GM19025 (cell line): Measurements from ENCODE around the gene DUSP14.
"Not testable (repeated sequence)": the region's sequence is repeated elsewhere in the genome, so short reads cannot be mapped to it uniquely, and the experiment has no call there.

Experiments
- ATAC-seq: cut with Tn5 transposase; IDR thresholded peaks from one replicate; pipeline ENCODE4 v1.9.1; 2021; ENCODE audit warnings: mild to moderate bottlenecking, low read depth, moderate library complexity; ENCODE audit not compliant: unreplicated experiment

Gene DUSP14

DNA sequence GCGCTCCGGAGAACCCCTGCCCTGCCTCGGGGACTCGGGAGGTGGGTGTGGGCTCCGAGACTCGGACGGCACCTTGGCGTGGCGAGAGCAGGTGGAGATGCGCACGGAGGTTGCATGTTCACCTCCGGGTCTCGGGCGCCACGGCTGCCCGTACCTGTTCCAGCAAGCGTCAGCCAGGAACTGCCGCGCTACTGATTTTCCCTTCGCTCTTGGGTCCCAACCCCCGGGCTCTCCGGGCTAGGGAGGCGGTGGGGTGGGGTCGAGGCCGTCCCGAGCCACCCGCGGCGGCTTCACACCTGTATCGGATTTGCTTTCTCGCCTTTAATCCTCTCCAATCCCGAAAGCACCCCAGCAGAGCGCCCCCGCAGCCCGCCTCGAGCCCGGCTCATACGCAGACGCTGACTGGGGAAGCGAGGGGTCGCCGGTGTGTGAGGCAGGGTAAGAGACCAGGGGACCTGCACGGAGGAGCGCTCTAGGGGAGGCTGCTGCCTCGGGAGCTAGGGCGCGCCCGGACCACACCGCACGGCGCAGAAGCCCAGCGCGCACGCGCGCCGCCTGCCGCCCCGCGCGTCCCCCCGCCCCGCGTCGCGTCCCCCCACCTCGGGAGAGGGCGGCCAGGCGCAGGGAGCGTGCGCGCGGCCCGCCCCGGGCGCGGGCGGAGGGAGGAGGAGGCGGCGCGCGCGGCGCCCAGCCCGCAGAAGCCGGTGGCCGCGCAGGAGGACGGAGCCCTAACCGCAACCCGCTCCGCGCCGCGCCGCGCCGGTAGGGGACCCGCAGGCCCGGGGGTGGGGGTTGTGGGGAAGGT is at the start of gene DUSP14:
TSS of gene DUSP14 (plus strand) at position 695 of the 805 bp plus-strand sequence. CDS start 22,382 bp downstream, outside the sequence.
- peak; percentile 68 for ATAC-seq

GRCh38 chr17:37440424-37440823 is 49.3 kb upstream of the DUSP14 start:
- ATAC-seq, result no peak

DNA sequence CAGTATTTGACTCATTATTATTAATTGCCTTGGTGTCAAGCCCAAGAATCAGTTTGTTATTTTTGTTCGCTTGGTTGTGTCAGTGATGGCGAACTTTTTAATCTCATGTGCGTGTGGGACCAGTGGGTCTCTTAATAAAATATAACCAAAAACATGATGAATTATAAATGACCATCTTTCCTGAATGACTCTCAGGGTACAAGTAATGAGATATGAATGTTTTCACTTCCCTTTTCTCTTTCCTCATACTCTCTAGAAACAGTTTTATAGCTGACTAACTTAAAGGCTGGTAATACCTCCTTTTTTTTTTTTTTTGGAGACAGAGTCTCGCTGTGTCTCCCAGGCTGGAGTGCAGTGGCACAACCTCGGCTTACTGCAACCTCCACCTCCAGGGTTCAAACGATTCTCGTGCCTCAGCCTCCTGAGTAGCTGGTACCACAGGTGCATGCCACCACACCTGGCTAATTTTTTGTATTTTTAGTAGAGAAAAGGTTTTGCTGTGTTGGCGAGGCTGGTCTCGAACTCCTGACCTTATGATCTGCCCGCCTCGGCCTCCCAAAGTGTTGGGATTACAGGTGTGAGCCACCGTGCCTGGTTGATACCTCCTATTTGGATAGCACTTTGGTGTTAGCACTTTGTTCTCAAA is 48.2 kb upstream of the DUSP14 start:
- ATAC-seq, result not testable (repeated sequence)

DNA sequence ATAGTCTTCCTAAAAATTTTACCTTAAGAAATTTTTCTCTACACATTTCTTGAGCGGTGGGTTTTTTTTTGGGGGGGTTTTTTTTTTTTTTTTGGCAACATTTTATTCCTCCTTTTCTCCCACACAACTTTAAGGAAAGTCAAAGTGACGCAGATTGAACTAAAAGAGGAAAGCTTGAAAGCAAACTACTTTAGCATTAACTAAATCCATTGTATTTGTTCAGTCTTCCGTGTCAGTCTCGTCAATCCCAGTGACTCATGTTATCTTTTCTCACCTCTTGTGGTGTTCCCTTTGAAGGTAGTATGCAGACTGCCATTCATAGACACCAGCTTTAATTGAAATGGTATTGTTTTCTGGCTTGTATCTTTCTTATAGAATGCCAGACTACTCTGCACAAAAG is 43.7 kb upstream of the DUSP14 start:
- no peak for ATAC-seq

- no peak for ATAC-seq
Observed at GRCh38 chr17:37447641-37448040, 42.0 kb upstream of the DUSP14 start.

DNA sequence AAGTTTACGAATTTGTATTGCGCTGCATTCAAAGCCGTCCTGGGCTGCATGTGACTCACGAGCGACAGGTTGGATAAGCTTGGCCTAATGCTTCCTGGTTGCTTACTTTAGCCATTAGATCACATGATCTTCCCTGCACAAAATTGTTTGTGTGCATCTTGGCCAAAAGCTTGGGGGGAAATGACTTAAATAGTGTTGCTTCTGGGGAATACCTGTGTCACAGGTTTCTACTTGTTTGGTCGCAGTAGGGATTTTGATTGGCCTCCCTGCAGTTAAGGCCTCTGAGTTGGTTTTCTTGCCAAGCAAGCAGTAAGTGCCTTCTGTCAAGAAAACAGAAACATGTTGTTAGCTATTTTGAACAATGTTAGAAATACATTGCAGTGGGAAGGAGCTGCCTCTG is 39.6 kb upstream of the DUSP14 start:
- no peak for ATAC-seq

DNA sequence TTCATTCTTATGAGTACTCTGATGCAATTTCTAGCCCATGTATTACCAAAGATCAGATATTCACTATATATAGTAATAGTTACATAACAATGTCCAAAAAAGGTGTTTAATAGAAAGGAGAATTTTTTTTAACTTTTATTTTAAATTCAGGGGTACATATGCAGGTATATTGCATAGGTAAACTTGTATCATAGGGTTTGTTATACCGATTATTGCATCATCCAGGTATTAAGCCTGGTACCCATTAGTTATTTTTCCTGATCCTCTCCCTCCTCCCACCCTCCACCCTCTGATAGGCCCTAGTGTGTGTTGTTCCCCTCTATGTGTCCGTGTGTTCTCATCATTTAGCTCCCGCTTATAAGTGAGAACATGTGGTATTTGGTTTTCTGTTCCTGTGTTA is 31.9 kb upstream of the DUSP14 start:
- not testable (repeated sequence) for ATAC-seq

- ATAC-seq, result no peak
Observed at GRCh38 chr17:37458805-37459204, 30.9 kb upstream of the DUSP14 start.

DNA sequence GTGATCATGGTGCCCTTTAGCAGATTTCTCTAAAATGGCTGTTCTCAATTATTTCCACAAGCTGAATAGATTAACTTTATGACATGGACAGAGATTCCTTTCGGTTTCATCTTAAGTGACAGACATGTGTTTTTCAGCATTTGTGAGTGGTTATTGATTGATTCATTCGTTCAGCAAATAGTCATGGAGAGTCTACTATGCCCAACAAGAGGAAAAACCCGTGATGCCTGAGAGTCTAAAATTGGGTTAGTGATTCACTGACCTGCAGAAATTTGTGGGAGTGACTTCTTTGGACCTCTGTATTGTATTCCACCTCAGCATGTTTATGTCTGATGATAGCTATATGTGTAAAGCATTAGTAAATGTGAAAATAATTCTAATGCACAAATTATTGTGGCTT is 28.0 kb upstream of the DUSP14 start:
- no peak for ATAC-seq

DNA sequence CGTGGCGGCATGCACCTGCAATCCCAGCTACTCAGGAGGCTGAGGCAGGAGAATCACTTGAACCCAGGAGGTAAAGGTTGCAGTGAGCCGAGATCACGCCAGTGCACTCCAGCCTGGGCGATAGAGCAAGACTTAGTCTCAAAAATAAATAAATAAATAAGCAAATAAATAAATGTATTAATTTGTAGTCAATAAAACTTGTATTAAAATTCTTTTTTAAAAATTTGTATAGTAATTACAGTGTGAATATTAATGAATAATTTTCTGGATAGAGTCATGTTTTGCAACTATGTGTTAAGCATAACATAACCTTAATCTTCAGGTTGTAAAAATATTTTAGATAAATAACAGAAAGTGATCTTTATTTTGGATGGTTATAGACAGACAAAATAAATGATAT is 27.2 kb upstream of the DUSP14 start:
- ATAC-seq, result no peak

DNA sequence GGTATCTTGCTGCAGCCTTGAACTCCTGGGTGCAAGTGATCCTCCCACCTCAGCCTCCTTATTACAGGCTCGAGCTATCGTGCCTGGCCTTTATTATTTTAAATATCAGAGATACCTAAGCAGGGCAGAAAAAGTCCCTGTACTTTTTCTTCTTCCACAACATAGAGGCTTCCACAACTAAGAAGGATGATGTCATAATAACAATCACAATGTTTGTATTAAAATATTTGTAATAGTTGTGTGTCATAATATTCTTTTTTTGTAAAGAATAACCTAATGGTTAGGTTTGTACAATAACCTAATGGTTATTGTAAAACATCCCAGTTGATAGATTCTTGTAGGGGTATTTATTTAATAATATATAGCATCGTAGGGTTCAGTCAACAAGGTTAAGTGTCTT is 26.7 kb upstream of the DUSP14 start:
- no peak for ATAC-seq

DNA sequence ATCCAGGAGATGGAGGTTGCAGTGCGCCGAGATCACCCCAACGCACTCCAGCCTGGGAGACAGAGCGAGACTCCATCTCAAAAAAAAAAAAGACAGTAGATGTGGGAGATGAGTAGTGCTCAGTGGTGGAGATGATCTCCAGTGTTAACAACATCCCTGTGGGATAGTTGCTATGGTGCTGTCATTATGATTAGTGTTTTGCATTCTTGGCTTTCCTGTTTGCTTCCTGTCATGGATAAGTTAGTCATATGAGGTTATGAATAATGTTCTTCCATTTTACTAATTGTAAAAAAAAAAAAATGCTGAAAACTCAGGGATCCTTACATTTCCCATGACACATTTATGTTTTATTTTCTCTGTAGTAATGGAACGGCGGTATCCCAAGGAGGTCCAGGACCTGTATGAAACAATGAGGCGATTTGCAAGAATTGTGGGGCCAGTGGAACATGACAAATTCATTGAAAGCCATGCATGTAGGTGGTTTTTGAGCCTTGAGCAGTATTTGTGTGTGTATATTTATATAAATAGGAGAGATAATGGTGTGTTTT is 24.5 kb upstream of the DUSP14 start:
- ATAC-seq, result no peak

GRCh38 chr17:37466471-37466870 is 23.2 kb upstream of the DUSP14 start:
- no peak for ATAC-seq

GRCh38 chr17:37470181-37470580 is 19.5 kb upstream of the DUSP14 start:
- ATAC-seq, result no peak

DNA sequence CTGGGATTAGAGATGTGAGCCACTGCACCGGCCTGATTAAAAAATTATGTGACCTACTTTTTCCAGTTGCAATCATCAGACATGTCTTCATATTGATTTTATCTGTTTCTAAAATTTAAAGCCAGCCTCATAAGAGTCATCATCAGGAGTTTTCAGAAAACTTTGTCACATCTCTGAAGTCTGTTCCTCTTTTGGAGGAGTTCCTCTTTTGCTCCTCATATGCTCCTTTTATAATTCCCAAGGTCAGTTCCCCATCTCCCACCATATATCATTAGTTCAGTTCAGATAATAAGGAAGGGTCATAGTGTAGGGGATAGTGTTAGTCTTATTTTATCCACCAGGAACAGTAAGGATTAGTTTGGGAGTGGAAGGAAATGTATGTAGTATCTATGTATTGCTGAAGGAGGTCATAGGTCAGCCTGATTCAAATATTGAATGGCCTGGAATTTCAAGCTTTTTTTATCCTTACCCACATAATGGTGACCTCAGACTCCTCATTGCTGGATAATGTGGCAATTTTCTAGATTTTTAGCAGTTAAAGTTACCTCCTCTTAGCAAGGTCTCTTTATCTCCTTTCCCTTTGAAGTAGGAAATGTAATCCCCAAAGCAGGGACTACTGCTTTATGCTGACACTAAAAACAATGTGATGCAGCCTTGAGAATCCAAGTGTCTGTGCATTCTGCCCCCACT is 13.8 kb upstream of the DUSP14 start:
- no peak for ATAC-seq

DNA sequence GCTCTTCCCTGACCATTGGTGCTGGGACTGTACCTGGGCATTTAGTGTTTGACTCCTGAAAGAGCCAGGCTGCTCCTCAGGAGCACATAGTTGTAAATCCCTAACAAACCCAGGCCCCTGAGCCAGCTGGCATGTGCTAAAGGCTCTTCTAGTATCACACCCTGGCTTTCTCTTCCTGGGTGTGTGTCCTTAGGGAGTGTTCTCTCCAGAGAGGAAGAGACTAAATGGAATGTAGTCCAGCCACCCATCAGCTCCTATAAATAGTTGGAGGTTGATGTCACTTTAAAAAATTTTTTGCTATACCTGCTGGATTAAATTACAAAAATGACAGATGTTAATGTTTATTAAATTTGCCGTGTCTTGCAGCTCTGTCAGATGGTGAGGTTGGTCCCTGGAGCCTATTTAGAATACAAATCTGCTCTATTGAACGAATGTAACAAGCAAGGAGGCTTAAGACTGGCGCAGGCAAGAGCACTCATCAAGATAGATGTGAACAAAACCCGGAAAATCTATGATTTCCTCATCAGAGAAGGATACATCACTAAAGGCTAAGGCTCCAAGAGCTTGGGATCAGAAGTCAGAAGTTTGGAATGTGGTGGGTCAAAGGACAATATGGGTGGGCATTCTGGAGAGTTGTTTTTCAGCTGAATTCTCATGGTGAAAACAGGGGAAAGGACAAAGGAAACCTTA is 13.1 kb upstream of the DUSP14 start:
- ATAC-seq, result no peak

GRCh38 chr17:37478187-37478586 is 11.5 kb upstream of the DUSP14 start:
- no peak for ATAC-seq

- ATAC-seq, result no peak
Observed at GRCh38 chr17:37479025-37479424, 10.7 kb upstream of the DUSP14 start.

DNA sequence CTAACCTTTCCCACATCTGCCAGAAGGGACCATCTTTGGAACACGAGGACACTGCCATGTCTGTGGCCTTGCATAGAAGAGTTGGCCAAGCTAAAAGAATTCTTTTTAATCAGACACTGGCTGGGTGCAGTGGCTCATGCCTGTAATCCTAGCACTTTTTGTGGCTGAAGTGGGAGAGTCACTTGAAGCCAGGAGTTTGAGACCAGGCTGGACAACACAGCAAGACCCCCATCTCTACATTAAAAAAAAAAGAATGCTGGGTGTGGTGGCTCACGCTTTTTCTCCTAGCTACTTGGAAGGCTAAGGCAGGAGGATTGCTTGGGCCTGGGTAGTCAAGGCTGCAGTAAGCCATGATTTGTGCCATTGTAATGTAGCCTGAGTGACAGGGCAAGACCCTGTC is 9.3 kb upstream of the DUSP14 start:
- no peak for ATAC-seq

DNA sequence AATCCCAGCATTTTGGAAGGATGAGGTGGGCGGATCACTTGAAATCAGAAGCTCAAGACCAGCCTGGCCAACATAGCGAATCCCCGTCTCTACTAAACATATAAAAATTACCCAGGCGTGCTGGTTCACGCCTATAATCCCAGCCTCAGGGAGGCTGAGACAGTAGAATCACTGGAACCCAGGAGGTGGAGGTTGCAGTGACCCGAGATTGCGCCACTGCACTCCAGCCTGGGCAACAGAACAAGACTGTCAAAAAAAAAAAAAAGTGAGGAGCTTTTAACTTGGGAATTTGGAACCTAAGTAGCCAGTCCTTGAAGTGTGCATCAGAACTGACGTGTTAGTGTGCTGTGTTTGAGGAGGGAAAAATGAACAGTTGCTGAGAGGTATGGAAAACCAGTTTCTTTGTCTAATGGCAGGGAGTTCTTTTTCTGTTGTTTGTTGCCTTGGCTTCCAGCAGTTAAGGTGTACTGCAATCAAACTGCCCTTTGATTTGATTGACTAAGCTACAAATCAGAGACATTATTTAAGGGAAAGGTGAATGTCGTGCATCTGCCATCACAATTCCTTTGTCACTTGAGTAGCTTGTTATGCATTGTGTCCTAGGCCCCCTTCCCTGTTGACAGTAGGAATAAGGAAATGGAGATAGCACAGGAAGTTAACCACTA is 8.6 kb upstream of the DUSP14 start:
- ATAC-seq, result no peak
